Measurements from ENCODE around the gene CXCL11. TPM values are rescaled to one million over a fixed set of nuclear protein-coding genes. Genes with fewer than 3 reads are reported as not detected.
"Not testable (repeated sequence)": the region's sequence is repeated elsewhere in the genome, so short reads cannot be mapped to it uniquely, and the experiment has no call there.

The CXCL11 gene
- total RNA-seq, 8 experiments from 2014 or later: 0.20 to 3.6 TPM; not detected in 6

- Histone ChIP-seq H3K27ac (no peak overlapping the region), H3K4me3 (no peak overlapping the region), H3K4me1 (replicated peaks in 1 of 2) (peaks cover 0 to 9% of the 10 kb centered on the region in 2 donors)
- in situ Hi-C loops (cut with MboI; ENCODE audit: low pct_unique_long_range_greater_than_20kb in 2 of 9, low sequenced_read_pairs in 9 of 9, unreplicated experiment in 9 of 9): no loop called here
- no peak for ATAC-seq (replicated peaks in 6 of 8)
- 50 to 100% (median 78%) methylated on average over 2 to 5 of the region's 5 CpGs; no CpG with 5 or more reads in 2 of the 10 experiments for WGBS, 10 experiments
Measured at GRCh38 chr4:76009311-76009710, 26.6 kb downstream of the CXCL11 start.

- H3K4me1 ChIP-seq (replicated peaks in 1 of 2): peaks cover 0 to 7% of the 10 kb centered on the region in 2 donors
Measured at GRCh38 chr4:76007089-76007862, 28.6 kb downstream of the CXCL11 start, which contains the start of gene CXCL9. CXCL9 (minus strand) TSS chr4:76007509; CDS start chr4:76007449, 60 bp downstream.

GRCh38 chr4:76003620-76004019, 32.2 kb downstream of the CXCL11 start:
- WGBS, 10 experiments: 53 to 100% (median 93%) methylated on average over 2 to 3 of the region's 3 CpGs; no CpG with 5 or more reads in 2 of the 10 experiments
- Histone ChIP-seq H3K4me3 (no peak overlapping the region), H3K27ac (no peak overlapping the region), H3K4me1 (replicated peaks in 1 of 2) (no peaks in the 10 kb centered on the region)
- no peak for ATAC-seq (replicated peaks in 6 of 8)
- in situ Hi-C loops (cut with MboI; ENCODE audit: low pct_unique_long_range_greater_than_20kb in 2 of 9, low sequenced_read_pairs in 9 of 9, unreplicated experiment in 9 of 9): no loop called here

More at GRCh38 chr4:76007089-76007862, 28.6 kb downstream of the CXCL11 start, which contains the start of gene CXCL9:
- in situ Hi-C loops (cut with MboI; ENCODE audit: low pct_unique_long_range_greater_than_20kb in 2 of 9, low sequenced_read_pairs in 9 of 9, unreplicated experiment in 9 of 9): no loop called here
- Histone ChIP-seq H3K4me3 (no peak within 1 kb of the TSS), H3K27ac (no peak within 1 kb of the TSS)
- 0 to 88% (median 43%) methylated on average over 1 of the region's 1 CpG; no CpG with 5 or more reads in 3 of the 10 experiments for WGBS, 10 experiments
- ATAC-seq (replicated peaks in 6 of 8): no peak

- 0 to 100% (median 90%) methylated on average over 1 to 2 of the region's 2 CpGs; no CpG with 5 or more reads in 1 of the 10 experiments for WGBS, 10 experiments
- in situ Hi-C loops (cut with MboI; ENCODE audit: low pct_unique_long_range_greater_than_20kb in 2 of 9, low sequenced_read_pairs in 9 of 9, unreplicated experiment in 9 of 9): no loop called here
- Histone ChIP-seq H3K4me3 (no peak overlapping the region), H3K27ac (no peak overlapping the region), H3K4me1 (replicated peaks in 1 of 2) (no peaks in the 10 kb centered on the region)
- ATAC-seq (replicated peaks in 6 of 8): no peak
Measured at GRCh38 chr4:76003035-76003434, 32.8 kb downstream of the CXCL11 start.

GRCh38 chr4:76002176-76002575, 33.7 kb downstream of the CXCL11 start:
- in situ Hi-C loops (cut with MboI; ENCODE audit: low pct_unique_long_range_greater_than_20kb in 2 of 9, low sequenced_read_pairs in 9 of 9, unreplicated experiment in 9 of 9): no loop called here
- no peak for ATAC-seq (replicated peaks in 6 of 8)
- 42 to 100% (median 88%) methylated on average over 2 to 4 of the region's 4 CpGs; no CpG with 5 or more reads in 1 of the 10 experiments for WGBS, 10 experiments
- H3K4me3 ChIP-seq: no peak overlapping the region
- no peaks in the 10 kb centered on the region for H3K4me1 ChIP-seq (replicated peaks in 1 of 2)
- H3K27ac ChIP-seq: no peak overlapping the region

- no peaks in the 10 kb centered on the region for H3K4me1 ChIP-seq (replicated peaks in 1 of 2)
- 33 to 100% (median 90%) methylated on average over 1 to 7 of the region's 7 CpGs for WGBS, 10 experiments
- no peak for ATAC-seq (replicated peaks in 6 of 8)
- no peak overlapping the region for H3K27ac ChIP-seq
- in situ Hi-C loops (cut with MboI; ENCODE audit: low pct_unique_long_range_greater_than_20kb in 2 of 9, low sequenced_read_pairs in 9 of 9, unreplicated experiment in 9 of 9): no loop called here
- no peak overlapping the region for H3K4me3 ChIP-seq
Measured at GRCh38 chr4:76001700-76002099, 34.2 kb downstream of the CXCL11 start.

- H3K4me3 ChIP-seq: no peak overlapping the region
- 80% methylated on average over 1 of the region's 1 CpG; no CpG with 5 or more reads in 8 of the 10 experiments for WGBS, 10 experiments
- no peak overlapping the region for H3K27ac ChIP-seq
- ATAC-seq (replicated peaks in 6 of 8): no peak
- in situ Hi-C loops (cut with MboI; ENCODE audit: low pct_unique_long_range_greater_than_20kb in 2 of 9, low sequenced_read_pairs in 9 of 9, unreplicated experiment in 9 of 9): no loop called here
- no peaks in the 10 kb centered on the region for H3K4me1 ChIP-seq (replicated peaks in 1 of 2)
Measured at GRCh38 chr4:76000279-76000678, 35.6 kb downstream of the CXCL11 start.

GRCh38 chr4:75998525-75999147, 37.2 kb downstream of the CXCL11 start:
- not testable (repeated sequence) for H3K27ac ChIP-seq; H3K4me3 ChIP-seq; H3K4me1 ChIP-seq (replicated peaks in 1 of 2)
- in situ Hi-C loops (cut with MboI; ENCODE audit: low pct_unique_long_range_greater_than_20kb in 2 of 9, low sequenced_read_pairs in 9 of 9, unreplicated experiment in 9 of 9): loop anchor here in 4 of 9 experiments (5.0 to 25.0 kb wide), 4 partner anchors 66 to 89 kb away; partner anchors contain the start of gene ART3 (in 1 of the 4)
- ATAC-seq (replicated peaks in 6 of 8): peak in 3 of 8 experiments; percentile 39 to 83 (median 67)
- WGBS, 10 experiments: 71 to 100% (median 100%) methylated on average over 1 to 2 of the region's 2 CpGs; no CpG with 5 or more reads in 7 of the 10 experiments

GRCh38 chr4:75997946-75998345, 37.9 kb downstream of the CXCL11 start:
- WGBS, 10 experiments: 40 to 100% (median 77%) methylated on average over 1 to 2 of the region's 2 CpGs
- in situ Hi-C loops (cut with MboI; ENCODE audit: low pct_unique_long_range_greater_than_20kb in 2 of 9, low sequenced_read_pairs in 9 of 9, unreplicated experiment in 9 of 9): loop anchor here in 4 of 9 experiments (5.0 to 25.0 kb wide), 4 partner anchors 67 to 89 kb away; partner anchors contain the start of gene ART3 (in 1 of the 4)
- no peaks in the 10 kb centered on the region for H3K4me1 ChIP-seq (replicated peaks in 1 of 2)
- H3K27ac ChIP-seq: no peak overlapping the region
- no peak overlapping the region for H3K4me3 ChIP-seq
- ATAC-seq (replicated peaks in 6 of 8): no peak

- H3K4me1 ChIP-seq (replicated peaks in 1 of 2): no peaks in the 10 kb centered on the region
- H3K27ac ChIP-seq: no peak overlapping the region
- H3K4me3 ChIP-seq: no peak overlapping the region
- in situ Hi-C loops (cut with MboI; ENCODE audit: low pct_unique_long_range_greater_than_20kb in 2 of 9, low sequenced_read_pairs in 9 of 9, unreplicated experiment in 9 of 9): loop anchor here in 4 of 9 experiments (5.0 to 25.0 kb wide), 4 partner anchors 68 to 90 kb away; partner anchors contain the start of gene ART3 (in 1 of the 4)
- WGBS, 10 experiments: 0 to 88% (median 71%) methylated on average over 1 of the region's 1 CpG; no CpG with 5 or more reads in 1 of the 10 experiments
- ATAC-seq (replicated peaks in 6 of 8): no peak
Measured at GRCh38 chr4:75997081-75997480, 38.8 kb downstream of the CXCL11 start.

GRCh38 chr4:75995727-75996126, 40.1 kb downstream of the CXCL11 start:
- peak in 1 of 8 experiments; percentile 11 for ATAC-seq (replicated peaks in 6 of 8)
- Histone ChIP-seq H3K4me1 (replicated peaks in 1 of 2) (peaks cover 0 to 4% of the 10 kb centered on the region in 2 donors), H3K27ac (no peak overlapping the region), H3K4me3 (no peak overlapping the region)
- 0 to 34% (median 17%) methylated on average over 1 to 5 of the region's 5 CpGs; no CpG with 5 or more reads in 1 of the 10 experiments for WGBS, 10 experiments
- in situ Hi-C loops (cut with MboI; ENCODE audit: low pct_unique_long_range_greater_than_20kb in 2 of 9, low sequenced_read_pairs in 9 of 9, unreplicated experiment in 9 of 9): loop anchor here in 4 of 9 experiments (5.0 to 25.0 kb wide), 4 partner anchors 69 to 92 kb away; partner anchors contain the start of gene ART3 (in 1 of the 4)

GRCh38 chr4:75992462-75992861, 43.4 kb downstream of the CXCL11 start:
- in situ Hi-C loops (cut with MboI; ENCODE audit: low pct_unique_long_range_greater_than_20kb in 2 of 9, low sequenced_read_pairs in 9 of 9, unreplicated experiment in 9 of 9): loop anchor here in 3 of 9 experiments (10.0 to 25.0 kb wide), 3 partner anchors 72 to 95 kb away; partner anchors contain the start of gene ART3 (in 1 of the 3)
- Histone ChIP-seq H3K4me1 (replicated peaks in 1 of 2) (peaks cover 4 to 9% of the 10 kb centered on the region in 2 donors), H3K27ac (no peak overlapping the region), H3K4me3 (no peak overlapping the region)
- WGBS, 10 experiments: 14 to 75% (median 43%) methylated on average over 1 of the region's 1 CpG; no CpG with 5 or more reads in 5 of the 10 experiments
- no peak for ATAC-seq (replicated peaks in 6 of 8)

Data from motor neuron (in vitro differentiated cells).